ENCODE results near the gene MPDU1.

The MPDU1 gene

GRCh38 chr17:7560172-7561027 is 23.3 kb upstream of the MPDU1 start:
- DNase-seq, result peak in 2 of 3 donors; percentile 76 to 77
- ChIA-PET POLR2A (interaction anchor here (0.5 to 5.4 kb wide), 14 partner anchors 11 to 318 kb away, joined by 3 to 45 read pairs (median 4); partner anchors contain the start of genes CD68, GABARAP, MPDU1 and POLR2A), CTCF (interaction anchor here (0.6 to 21.7 kb wide), 35 partner anchors 8 to 234 kb away, joined by 3 to 515 read pairs (median 6); partner anchors contain the start of genes CD68, CHRNB1, FGF11 and MPDU1)
- Histone ChIP-seq H3K27ac (ENCODE audit: insufficient read depth in 1 of 2, low read depth in 1 of 2, low read length in 2 of 2, poor library complexity in 1 of 2, severe bottlenecking in 2 of 2) (peak overlapping the region in 1 of 2 experiments; percentile 87), H3K36me3 (ENCODE audit: control insufficient read depth in 4 of 4, insufficient read depth in 4 of 4, low read length in 3 of 4) (peaks cover 0 to 24% (median 9%) of the 10 kb centered on the region in 4 experiments), H3K4me1 (ENCODE audit: control extremely low read depth in 1 of 4, control insufficient read depth in 4 of 4, insufficient read depth in 4 of 4, low read length in 3 of 4) (peaks cover 13 to 72% (median 62%) of the 10 kb centered on the region in 4 experiments), H3K27me3 (replicated peaks in 2 of 5; ENCODE audit: control insufficient read depth in 4 of 5, insufficient read depth in 5 of 5, low read length in 4 of 5) (no peaks in the 10 kb centered on the region), H3K9me3 (ENCODE audit: control extremely low read depth in 1 of 5, control insufficient read depth in 4 of 5, insufficient read depth in 2 of 5, low read depth in 1 of 5, low read length in 4 of 5) (no peaks in the 10 kb centered on the region), H3K4me3 (ENCODE audit: control insufficient read depth in 1 of 7, extremely low read depth in 1 of 7, insufficient read depth in 4 of 7, low read depth in 2 of 7, low read length in 6 of 7) (peak overlapping the region in 5 of 7 experiments; percentile 68 to 84 (median 77))
- 17% methylated on average over 16 of the region's 22 CpGs for WGBS (ENCODE audit: insufficient coverage)

- H3K4me1 ChIP-seq (ENCODE audit: control extremely low read depth in 1 of 4, control insufficient read depth in 4 of 4, insufficient read depth in 4 of 4, low read length in 3 of 4), result peaks cover 13 to 68% (median 59%) of the 10 kb centered on the region in 4 experiments
Observed at GRCh38 chr17:7561028-7561575, 22.6 kb upstream of the MPDU1 start.

GRCh38 chr17:7561589-7562207 is 22.0 kb upstream of the MPDU1 start, which contains the start of gene SENP3:
Gene SENP3 (plus strand): TSS chr17:7561919. CDS start chr17:7563077, 1,158 bp downstream.
- 0% methylated on average over 73 of the region's 82 CpGs for WGBS (ENCODE audit: insufficient coverage)
- peak within 1 kb of the TSS; percentile 75 to 89 for H3K27ac ChIP-seq (ENCODE audit: insufficient read depth in 1 of 2, low read depth in 1 of 2, low read length in 2 of 2, poor library complexity in 1 of 2, severe bottlenecking in 2 of 2)
- peak; percentile 93 to 95 (median 95) for DNase-seq
- peaks cover 13 to 65% (median 56%) of the 10 kb centered on the region in 4 experiments for H3K4me1 ChIP-seq (ENCODE audit: control extremely low read depth in 1 of 4, control insufficient read depth in 4 of 4, insufficient read depth in 4 of 4, low read length in 3 of 4)
- ChIA-PET CTCF (interaction anchor here (0.6 to 21.7 kb wide), 24 partner anchors 9 to 207 kb away, joined by 3 to 515 read pairs (median 10); partner anchors contain the start of genes CD68, CHRNB1, MPDU1 and SOX15), POLR2A (interaction anchor here (0.8 to 5.4 kb wide), 4 partner anchors 10 to 47 kb away, joined by 3 to 45 read pairs (median 5); no protein-coding TSS in a partner anchor)
- H3K9me3 ChIP-seq (ENCODE audit: control extremely low read depth in 1 of 5, control insufficient read depth in 4 of 5, insufficient read depth in 2 of 5, low read depth in 1 of 5, low read length in 4 of 5), result no peaks in the 10 kb centered on the region
- H3K27me3 ChIP-seq (replicated peaks in 2 of 5; ENCODE audit: control insufficient read depth in 4 of 5, insufficient read depth in 5 of 5, low read length in 4 of 5), result no peaks in the 10 kb centered on the region
- H3K36me3 ChIP-seq (ENCODE audit: control insufficient read depth in 4 of 4, insufficient read depth in 4 of 4, low read length in 3 of 4), result peaks cover 1 to 31% (median 17%) of the 10 kb centered on the region in 4 experiments
- peak within 1 kb of the TSS; percentile 68 to 84 (median 77) for H3K4me3 ChIP-seq (ENCODE audit: control insufficient read depth in 1 of 7, extremely low read depth in 1 of 7, insufficient read depth in 4 of 7, low read depth in 2 of 7, low read length in 6 of 7)

More at GRCh38 chr17:7561028-7561575, 22.6 kb upstream of the MPDU1 start:
- CTCF ChIA-PET, result interaction anchor here (0.6 to 21.7 kb wide), 35 partner anchors 9 to 234 kb away, joined by 3 to 515 read pairs (median 6); partner anchors contain the start of genes CD68, CHRNB1, FGF11 and MPDU1
- peak overlapping the region; percentile 68 to 84 (median 77) for H3K4me3 ChIP-seq (ENCODE audit: control insufficient read depth in 1 of 7, extremely low read depth in 1 of 7, insufficient read depth in 4 of 7, low read depth in 2 of 7, low read length in 6 of 7)
- H3K36me3 ChIP-seq (ENCODE audit: control insufficient read depth in 4 of 4, insufficient read depth in 4 of 4, low read length in 3 of 4), result peaks cover 0 to 30% (median 14%) of the 10 kb centered on the region in 4 experiments
- POLR2A ChIA-PET, result interaction anchor here (0.5 to 5.4 kb wide), 11 partner anchors 12 to 319 kb away, joined by 3 to 45 read pairs (median 4); partner anchors contain the start of genes CD68, GABARAP, MPDU1 and POLR2A
- H3K27me3 ChIP-seq (replicated peaks in 2 of 5; ENCODE audit: control insufficient read depth in 4 of 5, insufficient read depth in 5 of 5, low read length in 4 of 5), result no peaks in the 10 kb centered on the region
- peak; percentile 79 to 85 (median 84) for DNase-seq
- H3K27ac ChIP-seq (ENCODE audit: insufficient read depth in 1 of 2, low read depth in 1 of 2, low read length in 2 of 2, poor library complexity in 1 of 2, severe bottlenecking in 2 of 2), result peak overlapping the region; percentile 75 to 89
- 2% methylated on average over 21 of the region's 32 CpGs for WGBS (ENCODE audit: insufficient coverage)
- H3K9me3 ChIP-seq (ENCODE audit: control extremely low read depth in 1 of 5, control insufficient read depth in 4 of 5, insufficient read depth in 2 of 5, low read depth in 1 of 5, low read length in 4 of 5), result no peaks in the 10 kb centered on the region

GRCh38 chr17:7562208-7562605 is 21.4 kb upstream of the MPDU1 start:
- POLR2A ChIA-PET, result interaction anchor here (0.9 to 5.4 kb wide), 2 partner anchors 10 to 48 kb away, joined by 6 to 45 read pairs; no protein-coding TSS in a partner anchor
- 1% methylated on average over 27 of the region's 28 CpGs for WGBS (ENCODE audit: insufficient coverage)
- DNase-seq, result peak in 1 of 3 donors; percentile 27
- H3K9me3 ChIP-seq (ENCODE audit: control extremely low read depth in 1 of 5, control insufficient read depth in 4 of 5, insufficient read depth in 2 of 5, low read depth in 1 of 5, low read length in 4 of 5), result no peaks in the 10 kb centered on the region
- H3K27me3 ChIP-seq (replicated peaks in 2 of 5; ENCODE audit: control insufficient read depth in 4 of 5, insufficient read depth in 5 of 5, low read length in 4 of 5), result no peaks in the 10 kb centered on the region
- H3K4me3 ChIP-seq (ENCODE audit: control insufficient read depth in 1 of 7, extremely low read depth in 1 of 7, insufficient read depth in 4 of 7, low read depth in 2 of 7, low read length in 6 of 7), result peak overlapping the region; percentile 65 to 84 (median 77)
- peaks cover 13 to 60% (median 51%) of the 10 kb centered on the region in 4 experiments for H3K4me1 ChIP-seq (ENCODE audit: control extremely low read depth in 1 of 4, control insufficient read depth in 4 of 4, insufficient read depth in 4 of 4, low read length in 3 of 4)
- CTCF ChIA-PET, result interaction anchor here (1.1 to 21.7 kb wide), 4 partner anchors 9 to 47 kb away, joined by 3 to 515 read pairs (median 28); partner anchors contain the start of gene MPDU1
- H3K36me3 ChIP-seq (ENCODE audit: control insufficient read depth in 4 of 4, insufficient read depth in 4 of 4, low read length in 3 of 4), result peaks cover 5 to 34% (median 19%) of the 10 kb centered on the region in 4 experiments
- peak overlapping the region; percentile 70 to 89 for H3K27ac ChIP-seq (ENCODE audit: insufficient read depth in 1 of 2, low read depth in 1 of 2, low read length in 2 of 2, poor library complexity in 1 of 2, severe bottlenecking in 2 of 2)

GRCh38 chr17:7563115-7563869 is 20.4 kb upstream of the MPDU1 start:
- H3K27ac ChIP-seq (ENCODE audit: insufficient read depth in 1 of 2, low read depth in 1 of 2, low read length in 2 of 2, poor library complexity in 1 of 2, severe bottlenecking in 2 of 2), result peak overlapping the region in 1 of 2 experiments; percentile 89
- H3K9me3 ChIP-seq (ENCODE audit: control extremely low read depth in 1 of 5, control insufficient read depth in 4 of 5, insufficient read depth in 2 of 5, low read depth in 1 of 5, low read length in 4 of 5), result no peaks in the 10 kb centered on the region
- H3K4me3 ChIP-seq (ENCODE audit: control insufficient read depth in 1 of 7, extremely low read depth in 1 of 7, insufficient read depth in 4 of 7, low read depth in 2 of 7, low read length in 6 of 7), result peak overlapping the region in 4 of 7 experiments; percentile 74 to 84 (median 80)
- H3K4me1 ChIP-seq (ENCODE audit: control extremely low read depth in 1 of 4, control insufficient read depth in 4 of 4, insufficient read depth in 4 of 4, low read length in 3 of 4), result peaks cover 13 to 50% (median 40%) of the 10 kb centered on the region in 4 experiments
- H3K36me3 ChIP-seq (ENCODE audit: control insufficient read depth in 4 of 4, insufficient read depth in 4 of 4, low read length in 3 of 4), result peaks cover 5 to 40% (median 21%) of the 10 kb centered on the region in 4 experiments
- POLR2A ChIA-PET, result no interaction called here
- CTCF ChIA-PET, result interaction anchor here (0.8 to 21.7 kb wide), 4 partner anchors 8 to 48 kb away, joined by 3 to 515 read pairs (median 3); partner anchors contain the start of gene SOX15
- no peaks in the 10 kb centered on the region for H3K27me3 ChIP-seq (replicated peaks in 2 of 5; ENCODE audit: control insufficient read depth in 4 of 5, insufficient read depth in 5 of 5, low read length in 4 of 5)
- 93% methylated on average over 25 of the region's 30 CpGs for WGBS (ENCODE audit: insufficient coverage)
- DNase-seq, result no peak

All from common myeloid progenitor, CD34-positive (primary cell).